Pancreas (tissue), 10 donors: ENCODE data around the gene COL5A1. TPM values are rescaled to one million over a fixed set of nuclear protein-coding genes. Genes with fewer than 3 reads are reported as not detected.
A peak's percentile ranks its signal among the peaks of the same experiment; 100 is the strongest.

Source experiments
- ATAC-seq, 4 donors: fragments of 200-7000 bp; cut with Tn5 transposase; one replicate each; pipeline versions ENCODE4 v1.8.0 to v1.9.1; 2020; ENCODE audit warnings: mild to moderate bottlenecking in 4 of 4, moderate library complexity in 4 of 4
- DNase-seq, 6 donors: peaks; one replicate each; pipeline ENCODE4 v3.0.0-alpha.2; 2020
- FAIRE-seq: peaks from 2 replicates; lab custom pipeline; 2012; peaks lifted over from hg19 to GRCh38; lab: Jason Lieb, UNC
- H3K27ac ChIP-seq, 4 donors: fragments of 200-600 bp; sonication (generic); 1 replicate in 3 of 4; 2 replicates in 1 of 4; pipeline versions ENCODE4 v1.5.0 to v1.8.0; 2020
- H3K27me3 ChIP-seq, 4 donors: fragments of 200-600 bp; one replicate each; pipeline ENCODE4 v1.8.0; 2021
- H3K36me3 ChIP-seq, 3 donors: fragments of 200-600 bp; sonication (generic) in 1 of 3; one replicate each; pipeline versions ENCODE4 v1.5.0 to v1.8.0; 2020 to 2021
- H3K4me1 ChIP-seq, 3 donors: fragments of 200-600 bp; one replicate each; pipeline ENCODE4 v1.8.0; 2021
- H3K4me3 ChIP-seq, 4 donors: fragments of 200-600 bp; sonication (generic) in 2 of 4; one replicate each; pipeline versions ENCODE4 v1.5.0 to v1.8.0; 2020 to 2021
- H3K9me3 ChIP-seq, 4 donors: fragments of 200-600 bp; one replicate each; pipeline ENCODE4 v1.8.0; 2021
- CTCF ChIP-seq, 4 donors: fragments of 200-600 bp; sonication (generic) in 3 of 4; IDR thresholded peaks; one replicate each; pipeline versions ENCODE4 v1.5.0 to v1.8.0; 2021; ENCODE audit warnings: antibody characterized with exemption in 4 of 4
- WGBS, 2 donors: extraction: QIAGEN DNeasy Blood & Tissue Kit; methylation state at CpG; one replicate each; pipeline ENCODE4 v1.1.7; 2013; 5-methylcytosine and 5-hydroxymethylcytosine counted together
- intact Hi-C, 3 donors: fragments of 100-400 bp; cut with DNase I; formaldehyde crosslinking; loops; one replicate each; pipeline versions ENCODE4 v1.11.1 to v1.14.2; 2022
- polyA plus RNA-seq, 2 donors: library from polyadenylated mRNA; stranded (reverse); fragments of 200-250 nt; gene quantifications; one replicate each; pipeline ENCODE4 v1.2.3, GENCODE V29; 2013
- total RNA-seq, 6 donors: library from RNA; stranded (reverse); fragmentation: NEBNext Ultra II Directional in 4 of 6; extraction: Animal tissue kit (Norgen Biotek cat#: 25700) in 4 of 6; gene quantifications; one replicate each; pipeline versions ENCODE4 v1.2.1 to v1.2.4, GENCODE V29; 2021 to 2023
- donor health status: healthy with polysubstance abuse.
- donor health status: DM: no; HTN: no; CAD: no; lungs with moderate emphysema.
- donor health status: DM: no; HTN: no; CAD: no.
- donor health status: control.
- donor health status: control.
- donor health status: Bipolar disorder and iron deficiency.
- donor health status: DM: yes; HTN: yes; CAD: no.
- donor health status: DM: no; HTN: no; CAD: no.
- donor health status: DM: no; HTN: no; CAD: no.
- donor health status: DM: yes; HTN: yes; CAD: no.

Gene COL5A1
- total and polyA plus RNA-seq, 8 donors: 1.2 to 62.8 (median 3.5) TPM

GRCh38 chr9:134598884-134599245, 42.7 kb upstream of the COL5A1 start:
- intact Hi-C loops: no loop called here
- Histone ChIP-seq H3K9me3 (no peaks in the 10 kb centered on the region), H3K4me3 (no peak overlapping the region), H3K4me1 (no peaks in the 10 kb centered on the region), H3K27ac (no peak overlapping the region), H3K27me3 (peaks cover 0 to 6% (median 0%) of the 10 kb centered on the region in 4 donors), H3K36me3 (no peaks in the 10 kb centered on the region)
- peak in 1 of 6 donors; percentile 30 for DNase-seq
- 47 to 60% methylated on average over 11 of the region's 11 CpGs for whole genome bisulfite sequencing, 2 donors
- TF ChIP-seq CTCF (IDR thresholded peaks at IDR 0.05): no peak
- FAIRE-seq: no peak
- ATAC-seq: no peak

- intact Hi-C loops: no loop called here
- TF ChIP-seq CTCF (IDR thresholded peaks at IDR 0.05): no peak
- no peak for FAIRE-seq
Measured at GRCh38 chr9:134600371-134600770, 41.2 kb upstream of the COL5A1 start.

GRCh38 chr9:134600836-134601638, 40.6 kb upstream of the COL5A1 start:
- ATAC-seq: no peak
- Histone ChIP-seq H3K4me1 (no peaks in the 10 kb centered on the region), H3K27me3 (peaks cover 0 to 6% (median 0%) of the 10 kb centered on the region in 4 donors), H3K4me3 (no peak overlapping the region), H3K9me3 (no peaks in the 10 kb centered on the region), H3K36me3 (no peaks in the 10 kb centered on the region), H3K27ac (no peak overlapping the region)
- FAIRE-seq: no peak
- no peak for TF ChIP-seq CTCF (IDR thresholded peaks at IDR 0.05)
- intact Hi-C loops: no loop called here
- peak in 1 of 6 donors; percentile 22 for DNase-seq
- WGBS, 2 donors: 80 to 84% methylated on average over 10 of the region's 10 CpGs

More at GRCh38 chr9:134600371-134600770, 41.2 kb upstream of the COL5A1 start:
- no peaks in the 10 kb centered on the region for H3K36me3 ChIP-seq
- H3K9me3 ChIP-seq: no peaks in the 10 kb centered on the region
- no peak for ATAC-seq
- DNase-seq: peak in 1 of 6 donors; percentile 4
- H3K27me3 ChIP-seq: peaks cover 0 to 6% (median 0%) of the 10 kb centered on the region in 4 donors
- 64 to 77% methylated on average over 6 of the region's 6 CpGs for WGBS, 2 donors
- H3K4me1 ChIP-seq: no peaks in the 10 kb centered on the region
- H3K4me3 ChIP-seq: no peak overlapping the region
- H3K27ac ChIP-seq: no peak overlapping the region

GRCh38 chr9:134601764-134602163, 39.8 kb upstream of the COL5A1 start:
- intact Hi-C loops: no loop called here
- no peaks in the 10 kb centered on the region for H3K36me3 ChIP-seq
- WGBS, 2 donors: 79 to 88% methylated on average over 7 of the region's 7 CpGs
- no peaks in the 10 kb centered on the region for H3K4me1 ChIP-seq
- H3K27me3 ChIP-seq: no peaks in the 10 kb centered on the region
- no peaks in the 10 kb centered on the region for H3K9me3 ChIP-seq
- no peak overlapping the region for H3K4me3 ChIP-seq
- FAIRE-seq (no peak), DNase-seq (peak in 1 of 6 donors; percentile 18), ATAC-seq (no peak)
- no peak for TF ChIP-seq CTCF (IDR thresholded peaks at IDR 0.05)
- no peak overlapping the region for H3K27ac ChIP-seq
